ENCODE measurements around the gene CHPT1. TPM values are rescaled to one million over a fixed set of nuclear protein-coding genes. Genes with fewer than 3 reads are reported as not detected.
A peak's percentile ranks its signal among the peaks of the same experiment; 100 is the strongest.

CHPT1 gene
- total and polyA plus RNA-seq, 2 of the 13 experiments (the other 11 are each of a cell fraction or from before 2014, with no cell fraction given) = 117 to 178 TPM

DNA sequence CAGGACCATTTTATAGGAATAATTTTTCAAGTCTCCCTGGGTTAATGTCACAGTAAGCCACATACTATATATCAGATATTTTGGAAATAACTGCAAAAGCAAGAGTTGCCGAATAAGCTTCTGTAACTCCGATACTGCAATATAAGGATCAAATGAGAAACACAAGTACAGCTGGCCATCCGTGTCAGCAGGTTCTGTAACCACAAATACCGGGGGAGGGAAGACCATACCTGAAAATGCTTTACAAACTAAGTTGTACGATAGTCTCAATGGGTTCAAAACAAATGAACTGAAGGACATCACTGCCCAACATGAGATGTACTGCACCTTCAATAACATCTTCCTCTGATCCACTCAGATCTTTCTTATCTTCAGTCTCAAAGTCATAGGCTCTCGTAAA is 40.0 kb downstream of the CHPT1 start:
- TF ChIP-seq NR2F2 (IDR thresholded peaks at IDR 0.05; ENCODE audit: borderline replicate concordance, low read depth) = no peak
- TF ChIP-seq ZNF850 (CRISPR knock-in tag; conservative IDR thresholded peaks at IDR 0.05) = no peak
- TF ChIP-seq RBM22 (optimal IDR thresholded peaks at IDR 0.05; ENCODE audit: low read length) = peak; percentile 65
- no peak for TF ChIP-seq ZNF790 (CRISPR knock-in tag; IDR thresholded peaks at IDR 0.05; ENCODE audit: borderline replicate concordance)
- TF ChIP-seq ZNF784 (CRISPR knock-in tag; IDR thresholded peaks at IDR 0.05; ENCODE audit: borderline replicate concordance) = no peak
- intact Hi-C loops (cut with micrococcal nuclease; ENCODE audit: unreplicated experiment) = no loop called here

GRCh38 chr12:101738920-101739665 is 41.7 kb downstream of the CHPT1 start, which contains the start of gene SYCP3:
SYCP3 (minus strand) TSS chr12:101739462; CDS start chr12:101737935, 1,527 bp downstream.
- WGBS (ENCODE audit: low lambda C conversion rate) = 98% methylated on average over 57 of the region's 57 CpGs
- TF ChIP-seq ZNF292 (CRISPR knock-in tag; IDR thresholded peaks at IDR 0.05; ENCODE audit: borderline replicate concordance, low read depth) (no peak), ZNF34 (CRISPR knock-in tag; IDR thresholded peaks at IDR 0.05; ENCODE audit: borderline replicate concordance) (no peak), ZBTB38 (CRISPR knock-in tag; IDR thresholded peaks at IDR 0.05) (peak; percentile 52; the same call in 1 of the 2 replicates), KDM2A (CRISPR knock-in tag; IDR thresholded peaks at IDR 0.05; ENCODE audit: borderline replicate concordance, low read depth) (0 out of 2 replicates have a peak, but pooled peaks have one; percentile 16), AGO2 (optimal IDR thresholded peaks at IDR 0.05; ENCODE audit: low read depth, low read length) (peak; percentile 91), RBM22 (optimal IDR thresholded peaks at IDR 0.05; ENCODE audit: low read length) (peak; percentile 56), POLR2G (IDR thresholded peaks at IDR 0.05; ENCODE audit: low read depth, low read length) (peak; percentile 38; the same call in 1 of the 2 replicates)
- H3K4me1 ChIP-seq (ENCODE audit: insufficient read depth, low read length) = no peaks in the 10 kb centered on the region
- no peaks in the 10 kb centered on the region for H3K27me3 ChIP-seq (ENCODE audit: control insufficient read depth in 1 of 2, insufficient read depth in 2 of 2, low read length in 2 of 2)
- in situ Hi-C loops (cut with HindIII; ENCODE audit: extremely low pct_ligation_motif_present, low pct_unique_long_range_greater_than_20kb) = no loop called here
- H3K27ac ChIP-seq (ENCODE audit: extremely low read length, insufficient read depth, low read length) = no peak within 1 kb of the TSS
- H3K9me3 ChIP-seq (ENCODE audit: low read length) = no peaks in the 10 kb centered on the region
- H3K36me3 ChIP-seq (replicated peaks in 1 of 2; ENCODE audit: control insufficient read depth in 1 of 2, insufficient read depth in 2 of 2, low read length in 2 of 2) = peaks cover 10 to 39% of the 10 kb centered on the region in 2 experiments
- peak; percentile 60 for ATAC-seq
- no peak for FAIRE-seq
- no peak for DNase-seq (ENCODE audit: low spot score)
- no TSS peak for BruUV-seq (replicated peaks)
- CTCF ChIA-PET (ENCODE audit: low intra/inter-chr PET ratio, low total read pairs) = no interaction called here
- no peaks in the 10 kb centered on the region for H3K79me2 ChIP-seq (ENCODE audit: insufficient read depth, low read length)
- intact Hi-C loops (cut with micrococcal nuclease; ENCODE audit: unreplicated experiment) = no loop called here
- H2AFZ ChIP-seq (ENCODE audit: low read length) = no peak within 1 kb of the TSS
- H3K9ac ChIP-seq (ENCODE audit: insufficient read depth, low read depth, low read length) = no peak within 1 kb of the TSS
- no peak within 1 kb of the TSS for H3K4me2 ChIP-seq (ENCODE audit: low read depth, low read length)
- no peak within 1 kb of the TSS for H3K4me3 ChIP-seq (replicated peaks in 1 of 3; ENCODE audit: insufficient read depth in 1 of 3, low read depth in 2 of 3, low read length in 3 of 3)
- POLR2A ChIA-PET = no interaction called here
- no peaks in the 10 kb centered on the region for H4K20me1 ChIP-seq (ENCODE audit: insufficient read depth, low read length)

More for the DNA sequence above, 40.0 kb downstream of the CHPT1 start:
- Histone ChIP-seq H2AFZ (ENCODE audit: low read length) (no peak overlapping the region), H3K36me3 (replicated peaks in 1 of 2; ENCODE audit: control insufficient read depth in 1 of 2, insufficient read depth in 2 of 2, low read length in 2 of 2) (peaks cover 3 to 34% of the 10 kb centered on the region in 2 experiments; a peak in 4 of 5 replicates), H3K9me3 (ENCODE audit: low read length) (no peaks in the 10 kb centered on the region), H3K79me2 (ENCODE audit: insufficient read depth, low read length) (no peaks in the 10 kb centered on the region), H3K4me1 (ENCODE audit: insufficient read depth, low read length) (no peaks in the 10 kb centered on the region), H3K9ac (ENCODE audit: insufficient read depth, low read depth, low read length) (no peak overlapping the region), H3K27ac (ENCODE audit: extremely low read length, insufficient read depth, low read length) (no peak overlapping the region), H4K20me1 (ENCODE audit: insufficient read depth, low read length) (no peaks in the 10 kb centered on the region), H3K27me3 (ENCODE audit: control insufficient read depth in 1 of 2, insufficient read depth in 2 of 2, low read length in 2 of 2) (no peaks in the 10 kb centered on the region), H3K4me3 (replicated peaks in 1 of 3; ENCODE audit: insufficient read depth in 1 of 3, low read depth in 2 of 3, low read length in 3 of 3) (no peak overlapping the region), H3K4me2 (ENCODE audit: low read depth, low read length) (no peak overlapping the region)
- POLR2A ChIA-PET = no interaction called here
- 98% methylated on average over 6 of the region's 6 CpGs for WGBS (ENCODE audit: low lambda C conversion rate)
- DNase-seq (ENCODE audit: low spot score) (no peak), FAIRE-seq (no peak), ATAC-seq (no peak)
- BruUV-seq (replicated peaks) = no TSS peak
- CTCF ChIA-PET (ENCODE audit: low intra/inter-chr PET ratio, low total read pairs) = no interaction called here
- in situ Hi-C loops (cut with HindIII; ENCODE audit: extremely low pct_ligation_motif_present, low pct_unique_long_range_greater_than_20kb) = no loop called here
